Suprapubic skin (tissue), 4 donors: Measurements from ENCODE around the gene ARHGEF25. TPM values are rescaled to one million over a fixed set of nuclear protein-coding genes. Genes with fewer than 3 reads are reported as not detected.
A peak's percentile ranks its signal among the peaks of the same experiment; 100 is the strongest.

ENCODE experiments used
- DNase-seq, 2 donors: peaks; one replicate each; pipeline ENCODE4 v3.0.0-alpha.2; 2019; ENCODE audit warnings: low spot score in 2 of 2
- H3K27ac ChIP-seq: fragments of 200-600 bp; sonication (generic); one replicate; pipeline ENCODE4 v1.5.1; 2019
- H3K27me3 ChIP-seq: fragments of 200-600 bp; sonication (generic); one replicate; pipeline ENCODE4 v1.5.1; 2019
- H3K36me3 ChIP-seq: fragments of 200-600 bp; sonication (generic); one replicate; pipeline ENCODE4 v1.5.1; 2019
- H3K4me1 ChIP-seq: fragments of 200-600 bp; sonication (generic); one replicate; pipeline ENCODE4 v1.5.1; 2019
- H3K4me3 ChIP-seq: fragments of 200-600 bp; sonication (generic); one replicate; pipeline ENCODE4 v1.5.1; 2019; ENCODE audit warnings: mild to moderate bottlenecking
- H3K9me3 ChIP-seq: fragments of 200-600 bp; sonication (generic); one replicate; pipeline ENCODE4 v1.5.1; 2019
- EP300 ChIP-seq: sonication (generic); formaldehyde crosslinking; IDR thresholded peaks from one replicate; pipeline ENCODE4 v1.6.1; 2017; ENCODE audit warnings: antibody characterized with exemption
- POLR2A ChIP-seq, 2 donors: fragments of 450-650 bp; IDR thresholded peaks; one replicate each; pipeline ENCODE4 v1.6.1; 2017; ENCODE audit warnings: antibody characterized with exemption in 2 of 2, mild to moderate bottlenecking in 2 of 2, moderate library complexity in 2 of 2
- POLR2AphosphoS5 ChIP-seq, 3 donors: sonication (generic); formaldehyde crosslinking; IDR thresholded peaks; one replicate each; pipeline ENCODE4 v1.6.1; 2017; ENCODE audit warnings: antibody characterized with exemption in 3 of 3
- WGBS: methylation state at CpG from one replicate; pipeline ENCODE4 v1.1.5; 2018; 5-methylcytosine and 5-hydroxymethylcytosine counted together
- total RNA-seq, 4 donors: library from RNA; depleted of rRNA; stranded (reverse); fragments of >200 nt; gene quantifications; one replicate each; pipeline ENCODE4 v1.1.0, GENCODE V29; 2016
- TF ChIP-seq, protein P1 (sequence below), 2 donors: fragments of 200-600 bp in 1 of 2; fragments of 450-650 bp in 1 of 2; sonication (generic) in 1 of 2; IDR thresholded peaks; one replicate each; pipeline ENCODE4 v1.5.1; 2016 to 2019; ENCODE audit warnings: antibody characterized with exemption in 2 of 2, mild to moderate bottlenecking in 1 of 2, moderate library complexity in 1 of 2

Gene ARHGEF25
- 10 to 100 TPM in 1 of 4 donors, 1 to 10 TPM in 3; 4.0 to 13.3 (median 7.9) TPM for total RNA-seq

DNA sequence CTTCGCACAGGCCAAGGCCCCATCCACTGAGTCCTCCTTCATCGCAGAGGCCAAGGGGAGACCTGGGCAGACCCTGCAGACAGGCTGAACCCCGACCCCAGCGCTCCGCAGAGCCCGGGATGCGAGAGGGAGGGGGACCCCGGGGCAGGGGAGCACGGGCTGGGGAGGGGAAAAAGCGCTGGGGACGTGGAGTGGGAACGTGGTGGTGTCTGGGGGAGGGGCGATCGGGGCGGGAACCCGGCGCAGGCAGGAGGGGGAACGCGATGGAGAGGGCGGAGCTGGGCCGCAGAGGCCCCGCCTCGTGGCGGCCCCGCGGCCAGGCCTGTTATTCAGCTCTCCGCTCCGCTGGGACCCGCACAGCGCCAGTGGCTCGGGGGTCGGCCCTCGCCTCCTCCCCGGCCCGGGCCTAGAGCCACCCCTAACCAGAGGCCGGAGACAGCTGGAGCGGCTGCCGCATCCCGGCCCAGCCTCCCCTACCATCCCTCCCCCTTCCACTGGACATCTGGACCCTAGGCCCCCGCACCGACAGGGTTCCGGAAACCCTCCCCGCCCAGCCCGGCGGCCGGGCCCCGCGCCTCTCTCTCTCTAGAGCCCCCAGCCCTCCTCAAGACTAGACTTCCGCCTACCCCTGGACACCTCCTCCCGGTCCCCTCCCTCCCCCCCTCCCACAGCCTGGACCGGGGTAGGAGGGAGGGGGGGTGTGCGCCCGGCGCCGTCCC is at the start of gene ARHGEF25:
TSS of gene ARHGEF25 (plus strand) at position 328 of the 719 bp plus-strand sequence. CDS start 460 bp downstream, outside the sequence.
- H3K27ac ChIP-seq = peak within 1 kb of the TSS; percentile 73
- peak in 1 of 2 donors; percentile 69 for DNase-seq
- H3K9me3 ChIP-seq = no peaks in the 10 kb centered on the region
- peaks cover 21% of the 10 kb centered on the region for H3K27me3 ChIP-seq
- peak within 1 kb of the TSS; percentile 77 for H3K4me3 ChIP-seq
- H3K4me1 ChIP-seq = peaks cover 30% of the 10 kb centered on the region
- TF ChIP-seq EP300 (no peak), POLR2AphosphoS5 (IDR thresholded peaks at IDR 0.05) (no peak), POLR2A (IDR thresholded peaks at IDR 0.05) (no peak)
- TF ChIP-seq, protein P1, sequence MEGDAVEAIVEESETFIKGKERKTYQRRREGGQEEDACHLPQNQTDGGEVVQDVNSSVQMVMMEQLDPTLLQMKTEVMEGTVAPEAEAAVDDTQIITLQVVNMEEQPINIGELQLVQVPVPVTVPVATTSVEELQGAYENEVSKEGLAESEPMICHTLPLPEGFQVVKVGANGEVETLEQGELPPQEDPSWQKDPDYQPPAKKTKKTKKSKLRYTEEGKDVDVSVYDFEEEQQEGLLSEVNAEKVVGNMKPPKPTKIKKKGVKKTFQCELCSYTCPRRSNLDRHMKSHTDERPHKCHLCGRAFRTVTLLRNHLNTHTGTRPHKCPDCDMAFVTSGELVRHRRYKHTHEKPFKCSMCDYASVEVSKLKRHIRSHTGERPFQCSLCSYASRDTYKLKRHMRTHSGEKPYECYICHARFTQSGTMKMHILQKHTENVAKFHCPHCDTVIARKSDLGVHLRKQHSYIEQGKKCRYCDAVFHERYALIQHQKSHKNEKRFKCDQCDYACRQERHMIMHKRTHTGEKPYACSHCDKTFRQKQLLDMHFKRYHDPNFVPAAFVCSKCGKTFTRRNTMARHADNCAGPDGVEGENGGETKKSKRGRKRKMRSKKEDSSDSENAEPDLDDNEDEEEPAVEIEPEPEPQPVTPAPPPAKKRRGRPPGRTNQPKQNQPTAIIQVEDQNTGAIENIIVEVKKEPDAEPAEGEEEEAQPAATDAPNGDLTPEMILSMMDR (IDR thresholded peaks at IDR 0.05) = no peak
- WGBS = 0% methylated on average over 24 of the region's 55 CpGs
- H3K36me3 ChIP-seq = peaks cover 6% of the 10 kb centered on the region

DNA sequence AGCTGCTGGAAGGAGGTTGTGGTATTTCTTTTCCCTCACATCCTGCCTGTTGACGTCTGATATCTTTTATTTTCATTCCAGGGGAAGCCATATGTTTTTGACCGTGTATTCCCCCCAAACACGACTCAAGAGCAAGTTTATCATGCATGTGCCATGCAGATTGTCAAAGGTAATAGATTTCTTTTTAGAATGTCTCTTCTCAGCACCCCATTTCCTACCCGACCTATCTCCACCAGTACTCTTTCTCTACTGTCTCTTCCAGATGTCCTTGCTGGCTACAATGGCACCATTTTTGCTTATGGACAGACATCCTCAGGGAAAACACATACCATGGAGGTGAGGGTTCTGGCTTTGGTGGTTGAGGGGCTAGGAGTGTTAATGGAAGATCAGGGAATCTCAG is 47.9 kb upstream of the ARHGEF25 start:
- H3K27me3 ChIP-seq = peaks cover 35% of the 10 kb centered on the region
- TF ChIP-seq, protein P1 (IDR thresholded peaks at IDR 0.05) = no peak
- TF ChIP-seq POLR2AphosphoS5 (IDR thresholded peaks at IDR 0.05) = no peak
- TF ChIP-seq EP300 = no peak
- no peak for TF ChIP-seq POLR2A (IDR thresholded peaks at IDR 0.05)
- 42% methylated on average over 4 of the region's 4 CpGs for WGBS

DNA sequence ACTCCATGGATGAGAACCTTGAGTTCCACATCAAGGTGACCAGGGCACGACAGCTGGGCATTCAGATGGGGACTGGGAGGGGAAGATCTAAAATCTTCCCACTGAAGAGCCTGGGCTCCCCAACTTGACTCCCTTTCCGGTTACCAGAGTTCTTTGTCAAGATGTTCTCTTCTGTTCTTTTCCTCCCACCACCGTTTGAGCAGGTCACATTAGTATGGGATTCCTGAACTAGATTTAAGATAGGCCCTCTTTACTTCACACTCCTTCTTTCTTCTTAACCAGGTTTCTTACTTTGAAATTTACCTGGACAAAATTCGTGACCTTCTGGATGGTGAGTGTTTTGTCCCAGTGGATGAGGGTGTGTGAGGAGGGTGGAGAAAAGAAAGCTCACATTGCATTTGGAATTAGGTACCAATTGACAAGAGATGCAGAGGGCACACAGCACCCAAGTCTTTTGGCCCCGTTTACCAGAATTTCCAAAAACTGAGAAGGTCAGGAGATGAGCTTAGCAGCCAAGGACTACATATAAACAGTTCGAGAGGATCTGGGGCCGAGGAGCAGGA is 47.0 kb upstream of the ARHGEF25 start:
- Histone ChIP-seq H3K36me3 (no peaks in the 10 kb centered on the region), H3K27ac (no peak overlapping the region), H3K27me3 (peaks cover 36% of the 10 kb centered on the region), H3K4me1 (no peaks in the 10 kb centered on the region), H3K4me3 (no peak overlapping the region), H3K9me3 (no peaks in the 10 kb centered on the region)
- TF ChIP-seq POLR2AphosphoS5 (IDR thresholded peaks at IDR 0.05) = no peak
- TF ChIP-seq, protein P1 (IDR thresholded peaks at IDR 0.05) = no peak
- TF ChIP-seq POLR2A (IDR thresholded peaks at IDR 0.05) = no peak
- no peak for TF ChIP-seq EP300
- peak in 1 of 2 donors; percentile 31 for DNase-seq
- WGBS = 83% methylated on average over 7 of the region's 7 CpGs

More for the DNA sequence above, 47.9 kb upstream of the ARHGEF25 start:
- Histone ChIP-seq H3K9me3 (no peaks in the 10 kb centered on the region), H3K4me1 (no peaks in the 10 kb centered on the region), H3K4me3 (no peak overlapping the region), H3K36me3 (no peaks in the 10 kb centered on the region), H3K27ac (no peak overlapping the region)
- DNase-seq = no peak

- DNase-seq = peak in 1 of 2 donors; percentile 57
Observed at GRCh38 chr12:57568838-57569237, 42.4 kb upstream of the ARHGEF25 start.

More at GRCh38 chr12:57568838-57569237, 42.4 kb upstream of the ARHGEF25 start:
- H3K27ac ChIP-seq = no peak overlapping the region
- no peaks in the 10 kb centered on the region for H3K9me3 ChIP-seq
- no peaks in the 10 kb centered on the region for H3K4me1 ChIP-seq
- no peaks in the 10 kb centered on the region for H3K36me3 ChIP-seq
- H3K27me3 ChIP-seq = peaks cover 32% of the 10 kb centered on the region
- H3K4me3 ChIP-seq = no peak overlapping the region
- TF ChIP-seq EP300 (no peak), POLR2A (IDR thresholded peaks at IDR 0.05) (no peak), POLR2AphosphoS5 (IDR thresholded peaks at IDR 0.05) (no peak)
- TF ChIP-seq, protein P1 (IDR thresholded peaks at IDR 0.05) = no peak
- WGBS = 78% methylated on average over 6 of the region's 6 CpGs
